Ishikawa (cell line): ENCODE measurements around the gene AP4M1.

ENCODE experiments used
- CEBPB ChIP-seq: IDR thresholded peaks from 2 replicates; pipeline ENCODE4 v1.6.1; 2012
- CREB1 ChIP-seq: IDR thresholded peaks from 2 replicates; pipeline ENCODE4 v1.6.1; 2012; ENCODE audit warnings: low read depth
- EGR1 ChIP-seq: IDR thresholded peaks from 2 replicates; pipeline ENCODE4 v1.6.1; 2012
- EP300 ChIP-seq: IDR thresholded peaks from 2 replicates; pipeline ENCODE4 v1.6.1; 2012; ENCODE audit warnings: borderline replicate concordance
- FOXM1 ChIP-seq: IDR thresholded peaks from 2 replicates; pipeline ENCODE4 v1.6.1; 2012; ENCODE audit warnings: low read depth, borderline replicate concordance
- NFIC ChIP-seq: IDR thresholded peaks from 2 replicates; pipeline ENCODE4 v1.6.1; 2012
- RAD21 ChIP-seq: IDR thresholded peaks from 2 replicates; pipeline ENCODE4 v1.6.1; 2012; ENCODE audit warnings: low read depth
- TAF1 ChIP-seq: IDR thresholded peaks from 2 replicates; pipeline ENCODE4 v1.6.1; 2012; ENCODE audit warnings: low read depth, mild to moderate bottlenecking
- TCF12 ChIP-seq: IDR thresholded peaks from 2 replicates; pipeline ENCODE4 v1.6.1; 2012; ENCODE audit warnings: low read depth
- TEAD4 ChIP-seq: IDR thresholded peaks from 2 replicates; pipeline ENCODE4 v1.6.1; 2012
- YY1 ChIP-seq: IDR thresholded peaks from 2 replicates; pipeline ENCODE4 v1.6.1; 2012; ENCODE audit warnings: low read depth
- ZBTB7A ChIP-seq: IDR thresholded peaks from 2 replicates; pipeline ENCODE4 v1.6.1; 2012; ENCODE audit warnings: low read depth
- TF ChIP-seq, protein P1 (sequence below): IDR thresholded peaks from 2 replicates; pipeline ENCODE4 v1.6.1; 2012; ENCODE audit warnings: low read depth, mild to moderate bottlenecking
- TF ChIP-seq, protein P2 (sequence below): IDR thresholded peaks from 2 replicates; pipeline ENCODE4 v1.6.1; 2012
- TF ChIP-seq, protein P3 (sequence below): IDR thresholded peaks from 2 replicates; pipeline ENCODE4 v1.6.1; 2012

Gene AP4M1

GRCh38 chr7:100100420-100101015 is 925 bp upstream of the AP4M1 start:
- TF ChIP-seq EP300 (no peak), EGR1 (peak; percentile 69), TCF12 (peak; percentile 62), ZBTB7A (no peak), NFIC (peak; percentile 15; the same call in 1 of the 2 replicates), YY1 (0 out of 2 replicates have a peak, but pooled peaks have one; percentile 62), TEAD4 (peak; percentile 77), RAD21 (no peak), FOXM1 (0 out of 2 replicates have a peak, but pooled peaks have one; percentile 33), TAF1 (peak; percentile 57), CEBPB (no peak), CREB1 (peak; percentile 74)
- TF ChIP-seq, protein P1, sequence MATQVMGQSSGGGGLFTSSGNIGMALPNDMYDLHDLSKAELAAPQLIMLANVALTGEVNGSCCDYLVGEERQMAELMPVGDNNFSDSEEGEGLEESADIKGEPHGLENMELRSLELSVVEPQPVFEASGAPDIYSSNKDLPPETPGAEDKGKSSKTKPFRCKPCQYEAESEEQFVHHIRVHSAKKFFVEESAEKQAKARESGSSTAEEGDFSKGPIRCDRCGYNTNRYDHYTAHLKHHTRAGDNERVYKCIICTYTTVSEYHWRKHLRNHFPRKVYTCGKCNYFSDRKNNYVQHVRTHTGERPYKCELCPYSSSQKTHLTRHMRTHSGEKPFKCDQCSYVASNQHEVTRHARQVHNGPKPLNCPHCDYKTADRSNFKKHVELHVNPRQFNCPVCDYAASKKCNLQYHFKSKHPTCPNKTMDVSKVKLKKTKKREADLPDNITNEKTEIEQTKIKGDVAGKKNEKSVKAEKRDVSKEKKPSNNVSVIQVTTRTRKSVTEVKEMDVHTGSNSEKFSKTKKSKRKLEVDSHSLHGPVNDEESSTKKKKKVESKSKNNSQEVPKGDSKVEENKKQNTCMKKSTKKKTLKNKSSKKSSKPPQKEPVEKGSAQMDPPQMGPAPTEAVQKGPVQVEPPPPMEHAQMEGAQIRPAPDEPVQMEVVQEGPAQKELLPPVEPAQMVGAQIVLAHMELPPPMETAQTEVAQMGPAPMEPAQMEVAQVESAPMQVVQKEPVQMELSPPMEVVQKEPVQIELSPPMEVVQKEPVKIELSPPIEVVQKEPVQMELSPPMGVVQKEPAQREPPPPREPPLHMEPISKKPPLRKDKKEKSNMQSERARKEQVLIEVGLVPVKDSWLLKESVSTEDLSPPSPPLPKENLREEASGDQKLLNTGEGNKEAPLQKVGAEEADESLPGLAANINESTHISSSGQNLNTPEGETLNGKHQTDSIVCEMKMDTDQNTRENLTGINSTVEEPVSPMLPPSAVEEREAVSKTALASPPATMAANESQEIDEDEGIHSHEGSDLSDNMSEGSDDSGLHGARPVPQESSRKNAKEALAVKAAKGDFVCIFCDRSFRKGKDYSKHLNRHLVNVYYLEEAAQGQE, result no peak
- TF ChIP-seq, protein P2, sequence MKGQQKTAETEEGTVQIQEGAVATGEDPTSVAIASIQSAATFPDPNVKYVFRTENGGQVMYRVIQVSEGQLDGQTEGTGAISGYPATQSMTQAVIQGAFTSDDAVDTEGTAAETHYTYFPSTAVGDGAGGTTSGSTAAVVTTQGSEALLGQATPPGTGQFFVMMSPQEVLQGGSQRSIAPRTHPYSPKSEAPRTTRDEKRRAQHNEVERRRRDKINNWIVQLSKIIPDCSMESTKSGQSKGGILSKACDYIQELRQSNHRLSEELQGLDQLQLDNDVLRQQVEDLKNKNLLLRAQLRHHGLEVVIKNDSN, result no peak; the same call in none of the 2 replicates
- TF ChIP-seq, protein P3, sequence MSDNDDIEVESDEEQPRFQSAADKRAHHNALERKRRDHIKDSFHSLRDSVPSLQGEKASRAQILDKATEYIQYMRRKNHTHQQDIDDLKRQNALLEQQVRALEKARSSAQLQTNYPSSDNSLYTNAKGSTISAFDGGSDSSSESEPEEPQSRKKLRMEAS, result peak; percentile 99

- TF ChIP-seq, protein P1, result no peak
- TF ChIP-seq CEBPB (no peak), YY1 (no peak), RAD21 (no peak), ZBTB7A (no peak), CREB1 (no peak), EP300 (no peak), EGR1 (no peak), TAF1 (no peak), TEAD4 (no peak), FOXM1 (no peak), NFIC (no peak), TCF12 (no peak)
- TF ChIP-seq, protein P3, result no peak
- TF ChIP-seq, protein P2, result no peak
Measured at GRCh38 chr7:100102950-100103840, 1.8 kb downstream of the AP4M1 start.

- TF ChIP-seq, protein P3, result no peak
- TF ChIP-seq, protein P1, result no peak
- TF ChIP-seq TCF12 (no peak), YY1 (no peak), EGR1 (no peak), TAF1 (no peak), RAD21 (no peak), NFIC (no peak), FOXM1 (no peak), CREB1 (no peak), ZBTB7A (no peak), CEBPB (no peak), EP300 (no peak), TEAD4 (no peak)
- TF ChIP-seq, protein P2, result no peak
Measured at GRCh38 chr7:100105534-100105933, 4.1 kb downstream of the AP4M1 start.
